IgD-negative memory B cell (primary cell): ENCODE results near the gene RTN4R. TPM values are rescaled to one million over a fixed set of nuclear protein-coding genes. Genes with fewer than 3 reads are reported as not detected.
"Not testable (repeated sequence)": the region's sequence is repeated elsewhere in the genome, so short reads cannot be mapped to it uniquely, and the experiment has no call there.

Experiments
- H3K27ac Mint-ChIP-seq, 3 donors: one replicate each; pipeline ENCODE4 v1.8.0; 2020 to 2022; ENCODE audit warnings: mild to moderate bottlenecking in 3 of 3, mixed read lengths in 3 of 3, moderate library complexity in 1 of 3
- H3K27me3 Mint-ChIP-seq: one replicate; pipeline ENCODE4 v1.8.0; 2021; ENCODE audit warnings: mixed read lengths
- H3K36me3 Mint-ChIP-seq: one replicate; pipeline ENCODE4 v1.8.0; 2020; ENCODE audit warnings: mild to moderate bottlenecking, mixed read lengths
- H3K4me1 Mint-ChIP-seq, 3 donors: one replicate each; pipeline ENCODE4 v1.8.0; 2020 to 2022; ENCODE audit warnings: mixed read lengths in 3 of 3, mild to moderate bottlenecking in 1 of 3
- H3K4me3 Mint-ChIP-seq, 4 donors: one replicate each; pipeline ENCODE4 v1.8.0; 2020 to 2022; ENCODE audit warnings: mild to moderate bottlenecking in 4 of 4, mixed read lengths in 4 of 4, moderate library complexity in 3 of 4
- H3K9me3 Mint-ChIP-seq, 3 donors: one replicate each; pipeline ENCODE4 v1.8.0; 2020 to 2021; ENCODE audit warnings: mixed read lengths in 3 of 3, mild to moderate bottlenecking in 1 of 3
- polyA plus RNA-seq: library from polyadenylated mRNA; unstranded; fragments of 300-500 nt; fragmentation: Illumina TruSeq; gene quantifications from one replicate; pipeline ENCODE4 v1.2.3, GENCODE V29; 2021

The RTN4R gene
- polyA plus RNA-seq, 1 donor from 2014 or later: not detected

DNA sequence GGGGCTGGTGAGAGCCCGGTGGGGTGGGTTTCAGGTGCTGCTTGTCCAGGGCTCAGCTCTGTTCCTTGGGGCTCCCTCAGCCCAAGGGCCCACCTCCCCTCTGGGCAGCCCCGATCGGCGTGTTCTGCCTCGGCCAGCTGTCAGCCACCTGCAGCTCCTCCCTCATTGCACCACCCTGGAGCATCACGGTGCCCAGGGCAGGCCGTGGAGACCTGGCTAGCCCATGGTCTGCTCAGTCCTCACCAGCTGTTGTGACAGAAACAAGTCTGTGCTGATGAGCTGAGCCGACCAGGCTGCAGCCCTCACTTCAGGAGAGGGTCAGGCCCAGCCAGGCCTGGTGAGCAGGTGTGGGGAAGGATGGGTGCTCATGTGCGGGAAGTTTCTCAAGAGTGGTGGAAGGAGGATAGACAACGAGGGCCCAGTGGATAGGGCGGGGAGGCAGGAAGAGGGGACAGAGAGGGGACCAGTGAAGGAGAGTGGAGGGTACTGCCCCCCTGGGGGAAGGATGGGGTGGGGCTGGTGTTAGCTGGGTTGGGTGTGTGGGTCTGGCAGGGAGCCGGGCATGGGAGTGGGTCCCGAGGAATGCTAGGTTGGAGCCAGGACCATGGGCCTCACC is 16.5 kb upstream of the RTN4R start:
- H3K27ac Mint-ChIP-seq: peak overlapping the region in 1 of 3 donors; percentile 31
- H3K27me3 Mint-ChIP-seq: peaks cover 3% of the 10 kb centered on the region
- no peaks in the 10 kb centered on the region for H3K4me1 Mint-ChIP-seq
- no peaks in the 10 kb centered on the region for H3K9me3 Mint-ChIP-seq
- H3K36me3 Mint-ChIP-seq: no peaks in the 10 kb centered on the region
- no peak overlapping the region for H3K4me3 Mint-ChIP-seq

DNA sequence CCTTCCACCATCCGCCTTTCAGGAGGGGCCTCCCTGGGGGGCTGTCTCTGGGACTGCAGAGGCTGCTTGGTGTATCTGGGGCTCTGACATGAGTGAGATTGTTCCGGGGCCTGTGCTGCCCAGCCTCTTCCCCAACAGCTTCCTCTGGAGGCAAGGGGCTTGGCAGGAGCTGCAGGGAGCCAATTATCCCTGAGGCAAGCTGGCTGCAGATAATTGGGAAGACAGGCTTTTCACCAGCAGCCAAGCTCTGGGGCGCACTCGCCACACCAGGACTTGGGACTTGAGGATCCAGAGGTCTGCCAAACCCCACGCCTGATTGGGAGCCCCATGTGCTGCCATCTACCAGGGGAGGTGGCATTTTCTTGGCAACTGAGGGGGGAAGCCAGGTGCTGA is 15.6 kb upstream of the RTN4R start:
- Mint-ChIP-seq H3K36me3 (no peaks in the 10 kb centered on the region), H3K4me1 (no peaks in the 10 kb centered on the region), H3K9me3 (no peaks in the 10 kb centered on the region), H3K27me3 (peaks cover 1% of the 10 kb centered on the region), H3K4me3 (no peak overlapping the region), H3K27ac (no peak overlapping the region)

DNA sequence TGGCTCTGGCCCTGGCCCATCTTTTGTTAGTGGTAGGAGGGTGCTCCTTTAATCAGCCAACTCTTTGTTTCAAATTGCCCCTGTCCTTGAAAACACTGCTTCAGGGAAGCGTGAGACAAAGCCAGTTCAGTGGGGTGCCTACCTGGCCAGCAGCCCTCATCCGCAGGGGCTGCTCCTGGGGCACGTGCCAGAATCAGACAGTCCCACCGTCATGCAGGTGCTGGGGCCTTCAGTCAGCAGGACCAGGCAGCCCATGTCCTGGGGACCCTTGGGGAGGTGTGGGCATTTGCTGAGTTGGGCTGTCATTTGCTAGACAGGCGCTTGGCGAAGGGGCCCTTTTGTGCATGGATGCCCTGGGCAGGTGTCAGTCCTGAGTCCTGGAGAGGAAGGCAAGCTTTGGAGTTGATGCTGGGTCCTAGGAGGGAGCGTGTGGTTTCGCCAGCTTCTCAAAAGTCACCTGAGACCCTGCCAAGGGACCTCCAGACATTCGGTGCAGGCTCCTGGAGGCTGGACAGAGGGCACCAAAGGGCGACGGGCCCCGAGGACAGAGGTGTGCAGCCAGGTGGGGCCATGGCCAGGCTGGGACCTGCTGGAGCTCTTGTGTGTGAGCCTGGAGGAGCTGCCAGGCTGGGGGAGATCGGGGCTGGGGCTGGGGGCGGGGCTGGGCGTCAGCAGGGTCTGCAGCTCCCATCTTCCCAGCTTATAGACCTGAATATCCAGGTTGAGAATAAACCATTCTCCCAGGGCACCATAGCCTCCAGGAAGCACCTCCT is 15.0 kb upstream of the RTN4R start:
- no peaks in the 10 kb centered on the region for H3K9me3 Mint-ChIP-seq
- H3K27me3 Mint-ChIP-seq: peaks cover 1% of the 10 kb centered on the region
- H3K27ac Mint-ChIP-seq: no peak overlapping the region
- no peaks in the 10 kb centered on the region for H3K36me3 Mint-ChIP-seq
- no peak overlapping the region for H3K4me3 Mint-ChIP-seq
- no peaks in the 10 kb centered on the region for H3K4me1 Mint-ChIP-seq

DNA sequence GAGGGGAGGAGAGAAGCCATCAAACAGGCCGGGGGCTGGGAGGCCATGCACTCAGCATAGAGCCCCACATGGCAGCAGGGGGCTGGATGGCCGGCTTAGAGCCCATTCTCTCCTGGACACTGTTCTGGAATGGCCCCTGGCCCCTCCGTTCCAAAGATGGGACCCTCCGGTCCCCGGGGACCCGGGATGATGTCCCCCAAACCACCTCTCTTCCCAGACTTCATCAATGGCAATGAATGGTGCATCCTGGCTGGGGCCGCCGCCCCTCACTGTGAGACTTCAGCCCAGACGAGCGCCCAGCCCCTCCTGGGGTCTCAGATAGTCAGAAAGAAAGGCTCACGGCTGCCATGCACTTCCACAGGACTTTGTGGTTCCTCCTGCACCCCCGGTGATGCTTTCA is 13.8 kb upstream of the RTN4R start:
- no peaks in the 10 kb centered on the region for H3K9me3 Mint-ChIP-seq
- H3K4me1 Mint-ChIP-seq: no peaks in the 10 kb centered on the region
- H3K27ac Mint-ChIP-seq: no peak overlapping the region
- no peaks in the 10 kb centered on the region for H3K27me3 Mint-ChIP-seq
- no peaks in the 10 kb centered on the region for H3K36me3 Mint-ChIP-seq
- H3K4me3 Mint-ChIP-seq: no peak overlapping the region

DNA sequence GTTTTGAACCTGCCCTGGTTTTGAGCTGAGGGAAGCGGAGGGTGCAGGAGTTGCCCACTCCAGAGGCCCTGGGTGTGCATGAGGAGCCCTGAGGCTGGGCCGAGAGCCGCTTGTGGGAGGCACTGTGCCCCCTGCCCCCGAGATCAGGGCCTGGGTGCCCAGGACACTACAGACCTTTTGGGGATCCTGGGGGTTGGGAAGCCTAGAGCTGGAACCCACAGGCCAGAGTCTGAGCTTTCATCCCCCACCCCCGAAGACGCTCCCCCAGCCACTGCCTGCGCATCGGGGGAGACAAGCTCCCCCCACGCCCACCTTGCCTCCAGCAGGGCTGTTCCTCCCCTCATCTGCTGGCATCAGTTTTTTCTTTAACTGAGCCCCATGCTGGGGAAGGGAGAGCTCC is 13.4 kb upstream of the RTN4R start:
- H3K9me3 Mint-ChIP-seq, H3K4me1 Mint-ChIP-seq, H3K27ac Mint-ChIP-seq, H3K4me3 Mint-ChIP-seq, H3K27me3 Mint-ChIP-seq, H3K36me3 Mint-ChIP-seq: not testable (repeated sequence)

DNA sequence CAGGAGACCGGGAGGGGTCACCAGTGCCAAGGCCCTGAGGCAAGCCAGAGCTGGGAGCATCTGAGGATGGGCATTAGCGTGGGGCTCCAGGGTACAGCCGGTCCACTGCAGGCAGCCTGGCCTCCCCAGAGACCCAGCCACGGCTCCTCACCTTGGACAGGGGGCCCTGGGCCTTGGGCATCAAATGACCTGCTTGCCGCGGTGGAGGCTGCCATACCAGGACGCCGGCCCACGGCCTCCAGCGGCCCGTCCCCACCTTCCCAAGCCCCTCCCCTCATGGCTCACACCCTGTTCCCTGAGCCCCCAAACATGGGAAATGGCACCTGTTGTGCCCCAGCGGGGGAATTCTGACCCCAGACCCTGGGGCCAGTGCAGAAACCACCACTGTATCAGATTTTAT is 12.7 kb upstream of the RTN4R start:
- H3K36me3 Mint-ChIP-seq: no peaks in the 10 kb centered on the region
- no peak overlapping the region for H3K27ac Mint-ChIP-seq
- no peak overlapping the region for H3K4me3 Mint-ChIP-seq
- H3K27me3 Mint-ChIP-seq: no peaks in the 10 kb centered on the region
- no peaks in the 10 kb centered on the region for H3K9me3 Mint-ChIP-seq
- no peaks in the 10 kb centered on the region for H3K4me1 Mint-ChIP-seq

DNA sequence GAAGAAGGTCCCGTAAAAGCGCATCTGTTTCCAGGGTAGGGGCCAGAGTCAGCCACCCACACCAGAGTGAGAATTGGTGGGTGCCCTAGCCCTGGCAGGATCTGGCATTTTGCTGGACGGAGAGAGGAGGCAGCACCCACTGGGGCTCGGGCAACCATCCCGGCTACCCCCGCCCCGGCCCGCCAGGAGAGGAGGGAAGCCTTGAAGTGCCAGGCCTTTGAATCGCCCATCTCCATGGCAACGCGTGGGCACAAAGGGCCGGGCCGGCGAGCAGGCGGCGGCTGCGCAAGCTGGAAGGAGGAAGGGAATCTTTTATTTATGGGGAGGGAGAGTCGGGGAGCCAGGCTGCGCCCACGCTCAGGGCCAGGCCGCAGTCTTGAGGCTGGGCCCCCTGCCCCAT is 12.0 kb upstream of the RTN4R start:
- H3K36me3 Mint-ChIP-seq, H3K4me3 Mint-ChIP-seq, H3K4me1 Mint-ChIP-seq, H3K27me3 Mint-ChIP-seq, H3K9me3 Mint-ChIP-seq, H3K27ac Mint-ChIP-seq: not testable (repeated sequence)

DNA sequence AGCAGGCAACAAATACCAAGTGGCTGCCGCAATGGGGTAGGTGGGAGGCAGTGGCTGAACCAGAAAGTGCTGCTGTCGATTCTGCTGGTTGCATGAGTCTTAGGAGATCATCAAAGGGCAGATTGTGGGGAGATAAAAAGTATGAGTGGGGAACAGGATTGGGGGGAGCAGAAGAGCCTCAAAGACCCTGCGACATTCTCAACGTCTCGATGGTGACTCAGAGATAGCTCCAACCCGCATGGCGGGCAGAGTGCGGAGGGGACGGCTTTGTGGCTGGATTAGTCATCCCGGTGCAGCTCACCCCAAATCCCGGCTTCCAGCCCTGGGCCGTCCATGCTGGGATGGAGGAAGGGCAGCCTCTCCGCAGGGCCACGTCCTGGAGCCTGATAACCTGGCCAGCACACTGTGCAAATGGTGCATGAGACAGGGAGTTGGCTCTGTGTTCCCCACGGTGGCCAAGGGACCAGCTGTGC is 11.6 kb upstream of the RTN4R start:
- Mint-ChIP-seq H3K9me3 (no peaks in the 10 kb centered on the region), H3K4me3 (no peak overlapping the region), H3K36me3 (no peaks in the 10 kb centered on the region), H3K27ac (no peak overlapping the region), H3K27me3 (no peaks in the 10 kb centered on the region), H3K4me1 (no peaks in the 10 kb centered on the region)

DNA sequence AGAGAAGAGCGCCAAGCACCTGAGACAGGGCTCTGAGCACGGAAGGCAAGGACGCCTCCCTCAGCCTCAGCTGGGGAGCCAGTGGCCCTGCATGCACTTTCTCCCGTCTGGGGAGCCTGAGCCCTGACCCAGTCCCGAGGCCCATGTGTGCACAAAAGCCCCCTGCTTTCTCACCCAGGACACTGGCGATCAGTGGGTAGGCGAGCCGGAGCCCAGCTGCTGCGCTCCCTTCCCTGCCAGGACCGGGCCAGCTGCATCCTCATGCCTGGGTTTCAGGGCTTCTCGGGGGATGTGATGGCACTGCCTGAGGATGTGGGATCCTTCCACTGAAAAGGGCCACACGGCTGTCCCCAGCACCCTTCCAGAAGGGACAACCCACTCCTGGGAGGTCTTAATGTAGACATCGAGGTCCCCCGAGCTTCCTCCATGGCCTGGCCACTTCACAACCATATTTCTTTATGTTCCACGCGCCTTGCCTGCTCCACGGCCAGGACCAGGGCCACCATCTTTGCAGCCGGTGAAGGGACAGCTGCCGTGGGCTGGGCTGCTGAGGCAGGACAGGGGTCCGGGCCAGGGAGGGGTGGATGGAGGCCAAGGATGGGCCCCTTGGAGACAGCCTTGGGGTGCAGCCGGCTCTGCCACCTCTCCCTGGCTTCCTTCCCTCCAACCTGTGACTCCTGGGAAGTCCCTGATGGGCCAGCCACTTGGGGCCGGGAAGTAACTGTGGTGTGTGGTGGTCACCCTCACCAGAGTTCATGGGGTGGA is 10.8 kb upstream of the RTN4R start:
- not testable (repeated sequence) for H3K4me1 Mint-ChIP-seq, H3K4me3 Mint-ChIP-seq, H3K36me3 Mint-ChIP-seq, H3K27me3 Mint-ChIP-seq, H3K9me3 Mint-ChIP-seq, H3K27ac Mint-ChIP-seq

DNA sequence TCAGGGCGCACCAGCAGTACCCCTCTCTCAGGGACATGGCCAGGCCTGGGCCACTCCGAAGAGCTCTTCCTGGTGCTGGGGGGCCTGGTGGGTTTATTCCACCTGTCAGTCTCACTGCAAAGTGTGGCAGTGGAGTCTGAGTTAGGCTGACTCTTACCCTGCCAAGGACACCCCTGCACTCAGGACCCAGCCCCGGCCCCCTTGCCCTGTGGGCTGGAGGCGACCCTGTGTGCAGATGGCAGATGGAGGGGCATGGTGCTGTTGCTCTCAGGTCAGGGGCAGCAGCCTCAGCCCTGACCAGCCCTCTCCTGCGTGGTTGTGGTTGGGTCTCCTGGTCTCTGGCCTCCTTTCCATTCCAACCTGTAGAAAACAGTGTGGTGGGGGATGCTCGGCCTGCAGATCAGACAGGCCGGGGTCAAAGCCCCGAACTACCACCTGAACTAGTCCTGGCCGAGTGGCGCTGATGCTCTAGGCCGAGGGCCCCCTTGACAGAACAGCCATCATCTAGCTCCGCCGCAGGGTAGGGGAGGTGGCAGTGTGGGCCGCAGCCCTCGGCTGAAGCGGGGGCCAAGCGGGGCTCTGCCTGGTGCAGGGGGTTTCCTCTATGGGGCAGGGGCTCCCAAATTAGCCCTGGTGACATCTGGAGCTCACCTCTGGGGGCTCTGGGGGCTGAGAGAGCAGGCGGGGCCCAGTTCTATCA is 10.0 kb upstream of the RTN4R start:
- H3K4me1 Mint-ChIP-seq, H3K36me3 Mint-ChIP-seq, H3K27ac Mint-ChIP-seq, H3K27me3 Mint-ChIP-seq, H3K4me3 Mint-ChIP-seq, H3K9me3 Mint-ChIP-seq: not testable (repeated sequence)

DNA sequence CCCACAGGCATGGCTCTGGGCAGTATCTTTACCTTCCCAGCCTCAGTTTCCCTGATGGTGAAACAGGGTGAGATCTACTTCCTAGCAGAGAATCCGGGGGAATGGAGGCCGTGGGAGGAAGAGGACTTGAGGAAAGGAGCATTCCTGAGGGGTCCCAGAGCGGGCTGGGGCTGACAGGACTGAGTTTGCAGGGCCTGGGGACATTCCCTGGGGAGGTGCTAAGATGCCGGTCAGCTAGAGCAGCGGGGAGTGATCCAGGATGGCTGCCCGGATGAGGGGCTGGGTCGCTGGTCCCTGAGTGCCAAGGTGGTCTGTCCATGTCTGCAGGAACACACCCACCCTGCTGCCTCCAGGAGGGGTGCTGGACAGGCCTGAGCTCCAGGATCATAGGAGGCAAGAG is 8.3 kb upstream of the RTN4R start:
- Mint-ChIP-seq H3K9me3 (no peaks in the 10 kb centered on the region), H3K27ac (no peak overlapping the region), H3K36me3 (no peaks in the 10 kb centered on the region), H3K4me1 (no peaks in the 10 kb centered on the region), H3K4me3 (no peak overlapping the region), H3K27me3 (no peaks in the 10 kb centered on the region)

DNA sequence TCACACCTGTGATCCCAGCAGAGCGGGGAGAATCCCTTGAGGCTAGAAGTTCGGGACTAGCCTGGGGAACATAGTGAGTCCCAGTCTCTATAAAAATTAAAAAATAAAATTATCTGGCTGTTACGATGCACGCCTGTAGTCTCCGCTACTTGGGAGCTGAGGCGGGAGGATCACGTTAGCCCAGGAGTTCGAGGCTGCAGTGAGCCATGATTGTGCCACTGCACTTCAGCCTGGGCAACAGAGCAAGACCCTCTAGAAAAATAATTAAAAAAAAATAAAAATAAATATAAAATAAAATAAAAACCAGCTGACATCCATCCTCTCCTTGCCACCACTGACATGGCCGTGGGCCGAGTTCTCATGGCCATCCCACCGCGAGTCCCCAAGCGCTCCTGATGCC is 7.7 kb upstream of the RTN4R start:
- Mint-ChIP-seq H3K27ac (no peak overlapping the region), H3K36me3 (no peaks in the 10 kb centered on the region), H3K4me1 (no peaks in the 10 kb centered on the region), H3K4me3 (no peak overlapping the region), H3K27me3 (no peaks in the 10 kb centered on the region), H3K9me3 (no peaks in the 10 kb centered on the region)

DNA sequence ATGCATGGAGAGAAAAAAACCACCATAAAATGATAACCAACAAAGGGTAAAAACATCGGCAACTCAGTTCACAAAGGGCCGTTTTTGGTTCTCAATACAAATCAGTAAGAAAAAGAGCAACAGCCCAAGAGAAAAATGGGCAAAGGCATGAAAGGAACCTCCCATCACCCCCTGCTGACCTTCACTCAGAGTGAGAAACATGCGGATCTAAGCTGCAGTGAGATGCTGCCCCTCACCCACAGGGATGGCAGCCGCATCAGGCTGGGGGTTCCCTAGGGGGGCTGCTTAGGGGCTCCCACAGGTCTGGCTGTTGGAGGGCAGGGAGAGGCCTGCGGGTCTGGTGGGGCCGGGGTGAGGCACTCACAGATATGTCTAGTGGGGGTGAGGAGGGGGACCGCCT is 7.2 kb upstream of the RTN4R start:
- H3K36me3 Mint-ChIP-seq, H3K4me1 Mint-ChIP-seq, H3K27ac Mint-ChIP-seq, H3K9me3 Mint-ChIP-seq, H3K27me3 Mint-ChIP-seq, H3K4me3 Mint-ChIP-seq: not testable (repeated sequence)

DNA sequence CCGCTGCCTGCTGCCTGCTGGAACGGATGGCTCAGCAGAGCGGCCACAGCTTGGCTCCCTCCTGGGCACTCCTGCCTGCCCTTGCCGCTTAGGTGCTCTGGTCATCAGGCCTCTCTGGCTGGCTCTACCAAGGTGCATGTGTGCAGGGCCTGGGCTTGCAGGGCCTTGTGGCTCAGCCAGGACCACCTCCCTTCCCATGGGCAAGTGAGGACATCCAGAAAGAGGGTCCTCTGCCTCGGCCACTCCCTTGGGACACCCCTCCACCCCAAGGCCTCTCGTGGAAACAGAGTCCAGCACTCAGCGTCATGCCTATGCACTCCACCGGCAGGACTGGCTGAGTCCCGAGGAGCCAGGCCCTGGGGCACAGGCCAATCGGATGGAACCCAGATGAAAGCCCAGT is 6.3 kb upstream of the RTN4R start:
- H3K4me1 Mint-ChIP-seq, H3K9me3 Mint-ChIP-seq, H3K27me3 Mint-ChIP-seq, H3K36me3 Mint-ChIP-seq, H3K4me3 Mint-ChIP-seq: not testable (repeated sequence)
- H3K27ac Mint-ChIP-seq: peak overlapping the region in 1 of 3 donors; percentile 90

DNA sequence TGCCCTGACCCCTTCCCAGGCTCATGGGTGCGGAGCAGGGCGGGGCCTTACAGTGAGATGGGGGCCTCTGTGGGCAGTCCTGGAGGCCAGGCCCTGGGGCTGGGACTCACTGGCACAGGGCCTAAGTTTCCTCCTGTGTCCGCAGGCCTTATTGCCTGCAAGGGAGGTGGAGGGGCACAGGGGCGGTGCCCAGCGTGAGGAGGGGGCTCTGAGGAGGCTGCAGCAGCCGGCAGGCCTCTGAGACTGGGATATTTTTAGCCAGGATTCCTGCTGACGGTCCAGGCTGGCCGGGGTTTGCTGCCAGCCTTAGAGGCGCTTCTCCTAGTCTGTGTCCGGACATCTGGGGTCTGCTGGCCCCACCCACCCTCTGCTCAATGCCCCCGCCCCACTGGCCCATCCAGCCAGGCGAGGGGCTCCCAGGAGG is 5.7 kb upstream of the RTN4R start:
- no peaks in the 10 kb centered on the region for H3K36me3 Mint-ChIP-seq
- H3K4me1 Mint-ChIP-seq: no peaks in the 10 kb centered on the region
- H3K9me3 Mint-ChIP-seq: no peaks in the 10 kb centered on the region
- no peak overlapping the region for H3K4me3 Mint-ChIP-seq
- H3K27me3 Mint-ChIP-seq: no peaks in the 10 kb centered on the region
- no peak overlapping the region for H3K27ac Mint-ChIP-seq
